Transverse colon (tissue), 4 donors: ENCODE results near the gene RAX. TPM values are rescaled to one million over a fixed set of nuclear protein-coding genes. Genes with fewer than 3 reads are reported as not detected.

ENCODE experiments used
- DNase-seq: peaks from one replicate; pipeline ENCODE4 v3.0.0-alpha.2; 2019
- H3K27ac ChIP-seq, 4 donors: fragments of 200-600 bp; sonication (generic); 2 replicates each; pipeline ENCODE4 v1.5.1; 2016 to 2018; ENCODE audit warnings: inconsistent platforms in 4 of 4
- H3K27me3 ChIP-seq: fragments of 200-600 bp; sonication (generic); 2 replicates; pipeline ENCODE4 v1.5.1; 2017; ENCODE audit warnings: inconsistent platforms
- H3K36me3 ChIP-seq, 4 donors: fragments of 200-600 bp; sonication (generic); 2 replicates each; pipeline ENCODE4 v1.5.1; 2017 to 2019; ENCODE audit warnings: inconsistent platforms in 4 of 4
- H3K4me1 ChIP-seq, 4 donors: fragments of 200-600 bp; sonication (generic); 2 replicates each; pipeline ENCODE4 v1.5.1; 2017 to 2020; ENCODE audit warnings: inconsistent platforms in 4 of 4
- H3K4me3 ChIP-seq, 4 donors: fragments of 200-600 bp; sonication (generic); 1 replicate in 1 of 4; 2 replicates in 3 of 4; pipeline versions ENCODE4 v1.5.1 to v1.6.1; 2017 to 2019; ENCODE audit warnings: inconsistent platforms in 4 of 4
- H3K9me3 ChIP-seq, 2 donors: fragments of 200-600 bp; sonication (generic); 2 replicates each; pipeline ENCODE4 v1.5.1; 2017 to 2019; ENCODE audit warnings: inconsistent platforms in 2 of 2
- CTCF ChIP-seq, 5 experiments: fragments of 200-600 bp in 3 of 5; fragments of 450-650 bp in 2 of 5; sonication (generic) in 3 of 5; IDR thresholded peaks; 1 replicate in 2 of 5; 2 replicates in 3 of 5; pipeline ENCODE4 v1.5.1; 2016 to 2017; ENCODE audit warnings: antibody characterized with exemption in 5 of 5, inconsistent platforms in 3 of 5, mild to moderate bottlenecking in 2 of 5, moderate library complexity in 1 of 5
- EP300 ChIP-seq: sonication (generic); formaldehyde crosslinking; IDR thresholded peaks from one replicate; pipeline ENCODE4 v1.6.1; 2017; ENCODE audit warnings: antibody characterized with exemption, low read depth
- POLR2A ChIP-seq: fragments of 450-650 bp; IDR thresholded peaks from one replicate; pipeline ENCODE4 v1.6.1; 2016; ENCODE audit warnings: antibody characterized with exemption, mild to moderate bottlenecking, moderate library complexity
- POLR2AphosphoS5 ChIP-seq, 3 donors: sonication (generic); formaldehyde crosslinking; IDR thresholded peaks; one replicate each; pipeline ENCODE4 v1.6.1; 2016; ENCODE audit warnings: antibody characterized with exemption in 3 of 3
- WGBS, 2 donors: methylation state at CpG; one replicate each; pipeline ENCODE4 v1.1.5; 2018; ENCODE audit warnings: low coverage in 1 of 2; 5-methylcytosine and 5-hydroxymethylcytosine counted together
- in situ Hi-C, 4 donors: fragments of 200-750 bp; cut with MboI; loops; one replicate each; pipeline versions ENCODE4 v1.15.0 to v1.15.1; 2017; ENCODE audit warnings: low sequenced_read_pairs in 3 of 4, low pct_ligation_motif_present in 1 of 4, low pct_unique_long_range_greater_than_20kb in 1 of 4
- intact Hi-C: fragments of 100-400 bp; cut with DNase I; formaldehyde crosslinking; loops from one replicate; pipeline ENCODE4 v1.15.1; 2023; ENCODE audit warnings: low total_unique reads
- total RNA-seq, 4 donors: library from RNA; depleted of rRNA; stranded (reverse); fragments of >200 nt; gene quantifications; one replicate each; pipeline ENCODE4 v1.1.0, GENCODE V29; 2016

RAX gene
- total RNA-seq, 4 donors from 2014 or later: not detected

DNA sequence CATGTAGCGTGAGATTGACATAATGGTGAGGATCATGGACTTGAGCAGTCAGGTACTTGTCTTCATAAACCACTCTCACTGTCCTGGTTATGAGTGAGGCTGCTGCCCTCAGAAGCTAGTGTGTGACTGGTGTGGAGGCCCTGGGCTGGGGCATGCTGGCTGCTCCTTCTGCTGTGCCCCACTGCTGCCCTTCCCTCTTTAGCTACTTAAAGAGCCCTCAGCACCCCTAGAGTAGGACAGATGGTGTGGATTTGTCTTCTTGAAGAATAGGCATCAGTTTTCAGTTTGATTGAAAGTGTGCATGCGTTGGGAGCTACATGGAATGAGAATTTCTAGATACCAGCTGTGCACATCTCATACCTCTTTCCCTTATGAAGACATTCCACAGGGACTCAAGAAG lies 29.8 kb upstream of the RAX start:
- TF ChIP-seq EP300: no peak
- no peak for TF ChIP-seq POLR2A
- no peak for TF ChIP-seq CTCF (IDR thresholded peaks at IDR 0.05)
- TF ChIP-seq POLR2AphosphoS5 (IDR thresholded peaks at IDR 0.05): no peak
- Histone ChIP-seq H3K27ac (no peak overlapping the region), H3K36me3 (no peaks in the 10 kb centered on the region), H3K4me3 (no peak overlapping the region), H3K9me3 (no peaks in the 10 kb centered on the region), H3K27me3 (peaks cover 34% of the 10 kb centered on the region), H3K4me1 (peaks cover 0 to under 1% (median 0%) of the 10 kb centered on the region in 4 donors)
- intact Hi-C loops (no loop called here), in situ Hi-C loops (no loop called here)
- 88 to 92% methylated on average over 1 to 2 of the region's 2 CpGs for WGBS, 2 donors
- no peak for DNase-seq

DNA sequence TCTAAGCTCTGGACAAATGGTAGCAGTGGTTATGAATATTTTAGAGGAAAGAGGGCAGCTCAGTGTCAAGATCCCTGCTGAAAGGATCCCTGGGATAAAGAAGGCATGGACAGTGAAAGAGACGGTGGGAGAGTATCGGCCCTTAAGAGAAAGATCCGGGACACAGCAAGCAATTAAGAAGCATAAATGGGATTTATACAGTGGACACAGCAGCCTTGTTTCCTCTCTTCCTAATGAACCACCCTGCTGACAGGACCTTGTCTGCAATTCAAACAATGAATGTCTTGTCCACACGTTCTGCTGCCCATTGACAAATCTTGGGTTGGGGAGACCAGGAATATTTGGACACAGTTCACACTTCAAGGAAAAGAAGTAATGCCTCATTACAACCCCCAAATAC lies 28.7 kb upstream of the RAX start:
- Histone ChIP-seq H3K9me3 (no peaks in the 10 kb centered on the region), H3K27me3 (peaks cover 25% of the 10 kb centered on the region), H3K27ac (no peak overlapping the region), H3K4me1 (no peaks in the 10 kb centered on the region), H3K36me3 (no peaks in the 10 kb centered on the region), H3K4me3 (no peak overlapping the region)
- intact Hi-C loops (no loop called here), in situ Hi-C loops (no loop called here)
- TF ChIP-seq EP300: no peak
- TF ChIP-seq POLR2AphosphoS5 (IDR thresholded peaks at IDR 0.05): no peak
- no peak for TF ChIP-seq POLR2A
- TF ChIP-seq CTCF (IDR thresholded peaks at IDR 0.05): no peak
- 73 to 92% methylated on average over 4 of the region's 4 CpGs for WGBS, 2 donors
- no peak for DNase-seq

GRCh38 chr18:59300676-59301285 lies 27.5 kb upstream of the RAX start:
- no peak for DNase-seq
- WGBS, 2 donors: 14 to 78% methylated on average over 1 to 3 of the region's 3 CpGs
- H3K9me3 ChIP-seq: no peaks in the 10 kb centered on the region
- TF ChIP-seq POLR2A (no peak), EP300 (no peak), POLR2AphosphoS5 (IDR thresholded peaks at IDR 0.05) (no peak), CTCF (IDR thresholded peaks at IDR 0.05) (no peak)
- intact Hi-C loops: no loop called here
- peaks cover 14% of the 10 kb centered on the region for H3K27me3 ChIP-seq
- H3K36me3 ChIP-seq: no peaks in the 10 kb centered on the region
- H3K4me1 ChIP-seq: no peaks in the 10 kb centered on the region
- in situ Hi-C loops: no loop called here
- H3K4me3 ChIP-seq: no peak overlapping the region
- H3K27ac ChIP-seq: no peak overlapping the region

DNA sequence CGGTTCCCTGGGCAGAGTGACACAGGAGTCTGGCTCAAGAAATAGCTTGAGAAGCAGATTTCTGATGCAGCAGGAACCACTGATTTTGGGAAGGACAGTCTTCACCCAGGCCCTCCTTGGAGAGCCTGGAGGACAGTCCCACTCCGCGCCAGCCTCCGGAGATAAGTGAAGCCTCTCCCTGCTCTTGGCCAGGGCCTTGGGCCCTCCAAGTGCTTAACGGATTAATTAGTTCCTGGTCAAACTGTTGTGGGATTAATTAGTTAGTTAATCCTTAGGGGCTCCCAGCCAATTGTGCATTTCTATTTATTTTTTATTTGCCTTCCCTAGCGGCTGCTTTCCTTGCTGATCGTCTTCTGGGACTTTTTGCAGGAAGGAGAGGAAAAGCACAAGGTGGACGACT lies 25.6 kb upstream of the RAX start:
- 77% methylated on average over 4 to 8 of the region's 8 CpGs for WGBS, 2 donors
- DNase-seq: no peak
- peaks cover 8% of the 10 kb centered on the region for H3K27me3 ChIP-seq
- no peak overlapping the region for H3K4me3 ChIP-seq
- no peaks in the 10 kb centered on the region for H3K9me3 ChIP-seq
- H3K36me3 ChIP-seq: no peaks in the 10 kb centered on the region
- H3K4me1 ChIP-seq: no peaks in the 10 kb centered on the region
- intact Hi-C loops: no loop called here
- in situ Hi-C loops: no loop called here
- H3K27ac ChIP-seq: no peak overlapping the region
- TF ChIP-seq POLR2AphosphoS5 (IDR thresholded peaks at IDR 0.05) (no peak), EP300 (no peak), POLR2A (no peak)

- Histone ChIP-seq H3K27me3 (peaks cover 39% of the 10 kb centered on the region), H3K36me3 (no peaks in the 10 kb centered on the region), H3K9me3 (no peaks in the 10 kb centered on the region), H3K4me3 (no peak overlapping the region), H3K27ac (no peak overlapping the region), H3K4me1 (no peaks in the 10 kb centered on the region)
- no peak for TF ChIP-seq EP300
- no peak for TF ChIP-seq CTCF (IDR thresholded peaks at IDR 0.05)
- TF ChIP-seq POLR2AphosphoS5 (IDR thresholded peaks at IDR 0.05): no peak
- TF ChIP-seq POLR2A: no peak
- no peak for DNase-seq
- in situ Hi-C loops (no loop called here), intact Hi-C loops (no loop called here)
Measured at GRCh38 chr18:59293317-59293716, 20.1 kb upstream of the RAX start.
